HepG2 (cell line): ENCODE measurements around the gene CEP131. TPM values are rescaled to one million over a fixed set of nuclear protein-coding genes. Genes with fewer than 3 reads are reported as not detected.

ENCODE experiments used
- AGO1 ChIP-seq: fragments of 200-400 bp; formaldehyde crosslinking; IDR thresholded peaks from 2 replicates; pipeline ENCODE4 v1.6.1; 2017; ENCODE audit warnings: mild to moderate bottlenecking, low read depth, low read length, moderate library complexity; ENCODE audit not compliant: poor library complexity, severe bottlenecking
- CCDC6 ChIP-seq: sonication (generic); formaldehyde crosslinking; IDR thresholded peaks from 2 replicates; pipeline ENCODE4 v1.8.1; 2022; ENCODE audit warnings: mild to moderate bottlenecking, missing genetic modification reagents, moderate library complexity
- DPF2 ChIP-seq: sonication (generic); formaldehyde crosslinking; IDR thresholded peaks from 2 replicates; pipeline ENCODE4 v1.4.0; 2020; ENCODE audit warnings: mild to moderate bottlenecking, low read depth, missing genetic modification reagents, borderline replicate concordance
- EP300 ChIP-seq, 3 experiments: sonication (generic) in 1 of 3; formaldehyde crosslinking in 1 of 3; IDR thresholded peaks; 2 replicates each; pipeline versions ENCODE4 v1.5.1 to v1.6.1; 2011 to 2020; ENCODE audit warnings: low read depth in 2 of 3, low read length in 2 of 3, borderline replicate concordance in 1 of 3, improper control_type of control experiment in 1 of 3, mild to moderate bottlenecking in 1 of 3, missing genetic modification reagents in 1 of 3, moderate library complexity in 1 of 3
- FIP1L1 ChIP-seq: fragments of 200-400 bp; formaldehyde crosslinking; IDR thresholded peaks from 2 replicates; pipeline ENCODE4 v1.6.1; 2018; ENCODE audit warnings: low read depth, mild to moderate bottlenecking, low read length, moderate library complexity, borderline replicate concordance; ENCODE audit not compliant: insufficient read depth
- GABPB1 ChIP-seq: IDR thresholded peaks from 2 replicates; pipeline ENCODE4 v1.6.1; 2016; ENCODE audit warnings: mild to moderate bottlenecking, missing genetic modification reagents, moderate library complexity, missing compliant biosample characterization
- KAT2B ChIP-seq: fragments of 150-350 bp; IDR thresholded peaks from 2 replicates; pipeline ENCODE4 v1.6.1; 2014; ENCODE audit warnings: low read depth, low read length, borderline replicate concordance
- KMT2A ChIP-seq: sonication (generic); formaldehyde crosslinking; IDR thresholded peaks from 2 replicates; pipeline ENCODE4 v1.4.0; 2020; ENCODE audit warnings: missing genetic modification reagents
- MTA1 ChIP-seq: sonication (generic); formaldehyde crosslinking; IDR thresholded peaks from 2 replicates; pipeline ENCODE4 v1.4.0; 2020; ENCODE audit warnings: missing genetic modification reagents, mild to moderate bottlenecking, borderline replicate concordance
- NR1H2 ChIP-seq: sonication (generic); formaldehyde crosslinking; IDR thresholded peaks from 2 replicates; pipeline ENCODE4 v1.8.1; 2022; ENCODE audit warnings: low read depth, missing genetic modification reagents, borderline replicate concordance
- RORA ChIP-seq: sonication (generic); formaldehyde crosslinking; IDR thresholded peaks from 2 replicates; pipeline ENCODE4 v1.5.0; 2020; ENCODE audit warnings: mild to moderate bottlenecking, missing genetic modification reagents, moderate library complexity
- SMARCE1 ChIP-seq: fragments of 450-650 bp; IDR thresholded peaks from 2 replicates; pipeline ENCODE4 v1.6.1; 2017; ENCODE audit warnings: borderline replicate concordance
- ZNF207 ChIP-seq: fragments of 450-650 bp; IDR thresholded peaks from 2 replicates; pipeline ENCODE4 v1.6.1; 2016; ENCODE audit warnings: antibody characterized with exemption, borderline replicate concordance
- ZNF501 ChIP-seq: sonication (generic); formaldehyde crosslinking; IDR thresholded peaks from 2 replicates; pipeline ENCODE4 v1.5.1; 2020; ENCODE audit warnings: mild to moderate bottlenecking, moderate library complexity, missing genetic modification reagents
- ZNF709 ChIP-seq: sonication (generic); formaldehyde crosslinking; IDR thresholded peaks from 2 replicates; pipeline ENCODE4 v1.5.0; 2020; ENCODE audit warnings: mild to moderate bottlenecking, missing genetic modification reagents
- ZZZ3 ChIP-seq: sonication (generic); formaldehyde crosslinking; IDR thresholded peaks from 2 replicates; pipeline ENCODE4 v1.4.0; 2020; ENCODE audit warnings: missing genetic modification reagents, mild to moderate bottlenecking, borderline replicate concordance
- polyA plus RNA-seq, 8 experiments: library from polyadenylated mRNA; depleted of rRNA in 3 of 8; stranded (reverse) in 7 of 8; unstranded in 1 of 8; fragments of >200 nt; fragmentation: Illumina TruSeq in 4 of 8; extraction: Trizol in 4 of 8; gene quantifications; 2 replicates each; pipeline versions ENCODE4 v1.2.1 to v1.2.3, GENCODE V29; 2011 to 2016; ENCODE audit warnings: low read depth in 4 of 8, missing spikeins in 1 of 8, mixed read lengths in 1 of 8; ENCODE audit not compliant: insufficient read depth in 1 of 8
- total RNA-seq, 5 experiments: library from RNA; depleted of rRNA; stranded (reverse); fragments of >200 nt; fragmentation: Illumina TruSeq; extraction: Trizol; gene quantifications; 2 replicates each; pipeline ENCODE4 v1.2.3, GENCODE V29; 2016; ENCODE audit warnings: low read depth in 1 of 5
- TF ChIP-seq, protein P1 (sequence below): sonication (generic); formaldehyde crosslinking; IDR thresholded peaks from 2 replicates; pipeline ENCODE4 v1.4.0; 2020; ENCODE audit warnings: missing genetic modification reagents
- TF ChIP-seq, protein P2 (sequence below): IDR thresholded peaks from 2 replicates; pipeline ENCODE4 v1.4.0; 2020; ENCODE audit warnings: mild to moderate bottlenecking, missing genetic modification reagents
- TF ChIP-seq, protein P3 (sequence below): sonication (generic); formaldehyde crosslinking; IDR thresholded peaks from 2 replicates; pipeline ENCODE4 v1.5.1; 2020; ENCODE audit warnings: missing genetic modification reagents, mild to moderate bottlenecking, borderline replicate concordance
- TF ChIP-seq, protein P4 (sequence below): sonication (generic); formaldehyde crosslinking; IDR thresholded peaks from 2 replicates; pipeline ENCODE4 v1.4.0; 2020; ENCODE audit warnings: missing genetic modification reagents

Gene CEP131
- total and polyA plus RNA-seq, 2 of the 13 experiments (the other 11 are each of a cell fraction or from before 2014, with no cell fraction given), result 5.0 to 16.8 TPM

DNA sequence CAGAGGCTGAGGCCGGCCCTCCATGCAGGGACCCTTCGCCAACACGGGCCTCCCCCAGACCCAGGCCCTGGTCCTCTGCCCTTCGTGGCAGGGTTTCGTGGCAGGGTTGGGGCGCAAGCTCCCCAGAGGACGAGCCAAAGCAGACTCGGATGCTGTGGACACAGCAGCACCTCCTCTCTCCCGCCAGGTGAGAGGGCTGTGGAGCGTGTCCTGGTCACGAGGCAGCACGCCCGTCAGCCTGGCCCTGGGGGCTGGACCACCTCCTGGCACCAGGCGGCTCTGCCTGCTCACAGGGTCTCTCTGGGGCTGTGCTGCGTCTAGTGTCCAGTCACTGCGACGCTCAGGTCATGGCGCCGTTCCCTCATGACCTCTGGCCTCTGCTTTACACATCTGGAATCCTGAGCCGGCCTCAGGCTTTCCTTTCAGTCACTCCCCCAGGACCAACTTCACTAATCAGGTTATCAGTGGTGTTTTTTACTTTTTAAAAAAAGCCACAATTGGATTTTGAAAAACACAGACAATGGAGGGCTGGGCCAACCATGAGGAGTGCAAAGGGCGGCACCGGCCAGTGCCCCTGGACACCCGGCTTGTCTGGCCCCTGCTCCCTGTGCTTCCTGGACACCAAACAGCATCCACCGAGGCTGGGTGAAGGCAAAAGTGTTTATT lies 21.7 kb upstream of the CEP131 start (continued):
- TF ChIP-seq GABPB1 (CRISPR knock-in tag) (peak; percentile 34; the same call in 1 of the 2 replicates), ZZZ3 (CRISPR knock-in tag) (no peak), KAT2B (no peak), SMARCE1 (no peak), CCDC6 (CRISPR knock-in tag) (0 out of 2 replicates have a peak, but pooled peaks have one; percentile 37), EP300 (IDR thresholded peaks at IDR 0.05; ENCODE audit: low read depth in 2 of 2, low read length in 2 of 2) (no peak), EP300 (CRISPR knock-in tag; IDR thresholded peaks at IDR 0.05; ENCODE audit: borderline replicate concordance) (0 out of 2 replicates have a peak, but pooled peaks have one; percentile 24), ZNF709 (CRISPR knock-in tag) (no peak), AGO1 (peak; percentile 98), NR1H2 (CRISPR knock-in tag) (no peak), FIP1L1 (0 out of 2 replicates have a peak, but pooled peaks have one; percentile 63), KMT2A (0 out of 2 replicates have a peak, but pooled peaks have one; percentile 23), RORA (CRISPR knock-in tag) (no peak), ZNF501 (no peak; the same call in 1 of the 2 replicates), MTA1 (CRISPR knock-in tag) (peak; percentile 26; the same call in 1 of the 2 replicates), DPF2 (CRISPR knock-in tag) (0 out of 2 replicates have a peak, but pooled peaks have one; percentile 28), ZNF207 (no peak)
- TF ChIP-seq, protein P1, sequence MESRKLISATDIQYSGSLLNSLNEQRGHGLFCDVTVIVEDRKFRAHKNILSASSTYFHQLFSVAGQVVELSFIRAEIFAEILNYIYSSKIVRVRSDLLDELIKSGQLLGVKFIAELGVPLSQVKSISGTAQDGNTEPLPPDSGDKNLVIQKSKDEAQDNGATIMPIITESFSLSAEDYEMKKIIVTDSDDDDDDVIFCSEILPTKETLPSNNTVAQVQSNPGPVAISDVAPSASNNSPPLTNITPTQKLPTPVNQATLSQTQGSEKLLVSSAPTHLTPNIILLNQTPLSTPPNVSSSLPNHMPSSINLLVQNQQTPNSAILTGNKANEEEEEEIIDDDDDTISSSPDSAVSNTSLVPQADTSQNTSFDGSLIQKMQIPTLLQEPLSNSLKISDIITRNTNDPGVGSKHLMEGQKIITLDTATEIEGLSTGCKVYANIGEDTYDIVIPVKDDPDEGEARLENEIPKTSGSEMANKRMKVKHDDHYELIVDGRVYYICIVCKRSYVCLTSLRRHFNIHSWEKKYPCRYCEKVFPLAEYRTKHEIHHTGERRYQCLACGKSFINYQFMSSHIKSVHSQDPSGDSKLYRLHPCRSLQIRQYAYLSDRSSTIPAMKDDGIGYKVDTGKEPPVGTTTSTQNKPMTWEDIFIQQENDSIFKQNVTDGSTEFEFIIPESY, result peak; percentile 63
- TF ChIP-seq, protein P2, sequence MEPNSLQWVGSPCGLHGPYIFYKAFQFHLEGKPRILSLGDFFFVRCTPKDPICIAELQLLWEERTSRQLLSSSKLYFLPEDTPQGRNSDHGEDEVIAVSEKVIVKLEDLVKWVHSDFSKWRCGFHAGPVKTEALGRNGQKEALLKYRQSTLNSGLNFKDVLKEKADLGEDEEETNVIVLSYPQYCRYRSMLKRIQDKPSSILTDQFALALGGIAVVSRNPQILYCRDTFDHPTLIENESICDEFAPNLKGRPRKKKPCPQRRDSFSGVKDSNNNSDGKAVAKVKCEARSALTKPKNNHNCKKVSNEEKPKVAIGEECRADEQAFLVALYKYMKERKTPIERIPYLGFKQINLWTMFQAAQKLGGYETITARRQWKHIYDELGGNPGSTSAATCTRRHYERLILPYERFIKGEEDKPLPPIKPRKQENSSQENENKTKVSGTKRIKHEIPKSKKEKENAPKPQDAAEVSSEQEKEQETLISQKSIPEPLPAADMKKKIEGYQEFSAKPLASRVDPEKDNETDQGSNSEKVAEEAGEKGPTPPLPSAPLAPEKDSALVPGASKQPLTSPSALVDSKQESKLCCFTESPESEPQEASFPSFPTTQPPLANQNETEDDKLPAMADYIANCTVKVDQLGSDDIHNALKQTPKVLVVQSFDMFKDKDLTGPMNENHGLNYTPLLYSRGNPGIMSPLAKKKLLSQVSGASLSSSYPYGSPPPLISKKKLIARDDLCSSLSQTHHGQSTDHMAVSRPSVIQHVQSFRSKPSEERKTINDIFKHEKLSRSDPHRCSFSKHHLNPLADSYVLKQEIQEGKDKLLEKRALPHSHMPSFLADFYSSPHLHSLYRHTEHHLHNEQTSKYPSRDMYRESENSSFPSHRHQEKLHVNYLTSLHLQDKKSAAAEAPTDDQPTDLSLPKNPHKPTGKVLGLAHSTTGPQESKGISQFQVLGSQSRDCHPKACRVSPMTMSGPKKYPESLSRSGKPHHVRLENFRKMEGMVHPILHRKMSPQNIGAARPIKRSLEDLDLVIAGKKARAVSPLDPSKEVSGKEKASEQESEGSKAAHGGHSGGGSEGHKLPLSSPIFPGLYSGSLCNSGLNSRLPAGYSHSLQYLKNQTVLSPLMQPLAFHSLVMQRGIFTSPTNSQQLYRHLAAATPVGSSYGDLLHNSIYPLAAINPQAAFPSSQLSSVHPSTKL, result no peak
- TF ChIP-seq, protein P3, sequence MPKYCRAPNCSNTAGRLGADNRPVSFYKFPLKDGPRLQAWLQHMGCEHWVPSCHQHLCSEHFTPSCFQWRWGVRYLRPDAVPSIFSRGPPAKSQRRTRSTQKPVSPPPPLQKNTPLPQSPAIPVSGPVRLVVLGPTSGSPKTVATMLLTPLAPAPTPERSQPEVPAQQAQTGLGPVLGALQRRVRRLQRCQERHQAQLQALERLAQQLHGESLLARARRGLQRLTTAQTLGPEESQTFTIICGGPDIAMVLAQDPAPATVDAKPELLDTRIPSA (CRISPR knock-in tag), result no peak
- TF ChIP-seq, protein P4, sequence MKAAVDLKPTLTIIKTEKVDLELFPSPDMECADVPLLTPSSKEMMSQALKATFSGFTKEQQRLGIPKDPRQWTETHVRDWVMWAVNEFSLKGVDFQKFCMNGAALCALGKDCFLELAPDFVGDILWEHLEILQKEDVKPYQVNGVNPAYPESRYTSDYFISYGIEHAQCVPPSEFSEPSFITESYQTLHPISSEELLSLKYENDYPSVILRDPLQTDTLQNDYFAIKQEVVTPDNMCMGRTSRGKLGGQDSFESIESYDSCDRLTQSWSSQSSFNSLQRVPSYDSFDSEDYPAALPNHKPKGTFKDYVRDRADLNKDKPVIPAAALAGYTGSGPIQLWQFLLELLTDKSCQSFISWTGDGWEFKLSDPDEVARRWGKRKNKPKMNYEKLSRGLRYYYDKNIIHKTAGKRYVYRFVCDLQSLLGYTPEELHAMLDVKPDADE (CRISPR knock-in tag), result peak; percentile 56; the same call in 1 of the 2 replicates
